ENCODE results near the gene ULBP3.

DNA sequence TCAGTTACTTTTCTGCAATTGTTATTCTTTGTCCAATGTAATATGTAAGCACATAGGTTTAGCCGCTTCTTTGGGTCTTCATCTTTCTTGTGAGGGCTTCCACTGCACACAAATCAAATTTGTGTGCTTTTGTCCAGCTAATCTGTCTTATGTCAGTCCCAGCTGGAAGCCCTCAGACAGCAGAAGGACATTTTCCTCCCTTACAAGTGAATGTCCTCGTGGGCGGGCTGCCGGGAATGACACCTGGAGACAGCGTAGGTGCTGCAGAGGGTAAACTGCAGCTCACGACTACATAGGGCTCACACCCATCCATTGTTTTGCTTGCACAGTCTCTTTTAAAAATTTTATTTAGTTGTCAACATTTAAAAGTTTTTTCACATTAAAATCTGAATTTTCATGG is 49.3 kb upstream of the ULBP3 start:
- TF ChIP-seq CTCF (IDR thresholded peaks at IDR 0.05) = no peak
- TF ChIP-seq POLR2A (IDR thresholded peaks at IDR 0.05) = no peak
